RCC 7860 (cell line): Measurements from ENCODE around the gene ANKH.

Experiments used
- DNase-seq: peaks from one replicate; pipeline ENCODE4 v3.0.0-alpha.2; 2015; ENCODE audit warnings: low spot score
- FAIRE-seq: peaks from 2 replicates; lab custom pipeline; 2012; peaks lifted over from hg19 to GRCh38; lab: Jason Lieb, UNC

ANKH gene

GRCh38 chr5:14671414-14671813 lies 200.2 kb downstream of the ANKH start:
- DNase-seq (peak; percentile 51), FAIRE-seq (peak; percentile 52)

- FAIRE-seq (peak; percentile 88), DNase-seq (peak; percentile 26)
Observed at GRCh38 chr5:14669975-14670374, 201.6 kb downstream of the ANKH start.

GRCh38 chr5:14669415-14669814 lies 202.2 kb downstream of the ANKH start:
- no peak for FAIRE-seq
- no peak for DNase-seq

GRCh38 chr5:14668181-14668591 lies 203.4 kb downstream of the ANKH start:
- DNase-seq (no peak), FAIRE-seq (no peak)

GRCh38 chr5:14667770-14668169 lies 203.8 kb downstream of the ANKH start:
- DNase-seq = no peak
- no peak for FAIRE-seq

GRCh38 chr5:14667290-14667689 lies 204.3 kb downstream of the ANKH start:
- DNase-seq (no peak), FAIRE-seq (no peak)

- FAIRE-seq (no peak), DNase-seq (no peak)
Observed at GRCh38 chr5:14666357-14666756, 205.2 kb downstream of the ANKH start.

- FAIRE-seq (no peak), DNase-seq (no peak)
Observed at GRCh38 chr5:14665949-14666348, 205.6 kb downstream of the ANKH start.

GRCh38 chr5:14665101-14665822 lies 206.3 kb downstream of the ANKH start:
- peak; percentile 35 for DNase-seq
- FAIRE-seq = no peak

GRCh38 chr5:14664270-14665100 lies 207.1 kb downstream of the ANKH start, which contains the start of gene OTULIN:
OTULIN (plus strand) TSS chr5:14664718; CDS start chr5:14664826, 108 bp downstream.
- peak; percentile 91 for DNase-seq
- FAIRE-seq = no peak

- no peak for FAIRE-seq
Observed at GRCh38 chr5:14663734-14664269, 207.8 kb downstream of the ANKH start.

GRCh38 chr5:14662721-14663260 lies 208.8 kb downstream of the ANKH start:
- DNase-seq (no peak), FAIRE-seq (no peak)

More at GRCh38 chr5:14663734-14664269, 207.8 kb downstream of the ANKH start:
- no peak for DNase-seq

- no peak for DNase-seq
- FAIRE-seq = no peak
Observed at GRCh38 chr5:14660833-14661232, 210.7 kb downstream of the ANKH start.

GRCh38 chr5:14659821-14660607 lies 211.6 kb downstream of the ANKH start:
- DNase-seq = no peak
- FAIRE-seq = peak; percentile 24

GRCh38 chr5:14656898-14657297 lies 214.7 kb downstream of the ANKH start:
- DNase-seq (no peak), FAIRE-seq (no peak)

- no peak for FAIRE-seq
Observed at GRCh38 chr5:14655146-14655741, 216.3 kb downstream of the ANKH start.

More at GRCh38 chr5:14655146-14655741, 216.3 kb downstream of the ANKH start:
- DNase-seq = no peak
